ENCODE data around the gene NME7.

- no peak for TF ChIP-seq CTCF (IDR thresholded peaks at IDR 0.05 in 8 of 11, conservative IDR thresholded peaks at IDR 0.05 in 3 of 11)
- TF ChIP-seq POLR2A (IDR thresholded peaks at IDR 0.05), result no peak
- TF ChIP-seq POLR2AphosphoS5 (IDR thresholded peaks at IDR 0.05), result peak in 1 of 3 donors; percentile 41
These were observed 256.7 kb downstream of the NME7 start for GRCh38 chr1:169110689-169111447.
